GM23338 (cell line): ENCODE measurements around the gene SBF2. TPM values are rescaled to one million over a fixed set of nuclear protein-coding genes. Genes with fewer than 3 reads are reported as not detected.

Experiments
- ATAC-seq: fragments of 200-7000 bp; cut with Tn5 transposase; 3 replicates; pipeline ENCODE4 v1.9.1; 2020
- DNase-seq: peaks from one replicate; pipeline ENCODE4 v3.0.0-alpha.2; 2015; ENCODE audit warnings: low spot score
- H2AFZ ChIP-seq: fragments of 200-600 bp; sonication (generic); 2 replicates; pipeline ENCODE4 v1.8.0; 2016; ENCODE audit warnings: antibody characterized with exemption, mild to moderate bottlenecking, moderate library complexity
- H3F3A ChIP-seq: fragments of 200-600 bp; sonication (generic); replicated peaks from 2 replicates; pipeline ENCODE4 v1.8.0; 2017; ENCODE audit warnings: antibody characterized with exemption, mixed run types, low read depth
- H3K27ac ChIP-seq: fragments of 200-600 bp; sonication (generic); 2 replicates; pipeline ENCODE4 v1.6.1; 2016; ENCODE audit warnings: low read depth
- H3K27me3 ChIP-seq: fragments of 200-600 bp; sonication (generic); 2 replicates; pipeline ENCODE4 v1.8.0; 2016; ENCODE audit warnings: mild to moderate bottlenecking, mixed run types, moderate library complexity; ENCODE audit not compliant: insufficient read depth
- H3K36me3 ChIP-seq: fragments of 200-600 bp; sonication (generic); 2 replicates; pipeline ENCODE4 v1.8.0; 2016; ENCODE audit warnings: mild to moderate bottlenecking; ENCODE audit not compliant: insufficient read depth
- H3K4me1 ChIP-seq: fragments of 200-600 bp; sonication (generic); 2 replicates; pipeline ENCODE4 v1.8.0; 2016; ENCODE audit warnings: mild to moderate bottlenecking, moderate library complexity; ENCODE audit not compliant: insufficient read depth
- H3K4me2 ChIP-seq: fragments of 200-600 bp; sonication (generic); 2 replicates; pipeline ENCODE4 v1.7.1; 2017; ENCODE audit warnings: mixed run types
- H3K4me3 ChIP-seq: fragments of 200-600 bp; sonication (generic); 2 replicates; pipeline ENCODE4 v1.6.1; 2016; ENCODE audit warnings: mixed run types
- H3K79me2 ChIP-seq: fragments of 200-600 bp; sonication (generic); replicated peaks from 2 replicates; pipeline ENCODE4 v1.8.0; 2017; ENCODE audit warnings: mild to moderate bottlenecking; ENCODE audit not compliant: insufficient read depth
- H3K9me2 ChIP-seq: fragments of 200-600 bp; sonication (generic); 2 replicates; pipeline ENCODE4 v1.8.0; 2017; ENCODE audit not compliant: insufficient read depth
- H4K20me1 ChIP-seq: fragments of 200-600 bp; sonication (generic); replicated peaks from 2 replicates; pipeline ENCODE4 v1.8.0; 2017; ENCODE audit warnings: mild to moderate bottlenecking; ENCODE audit not compliant: insufficient read depth
- H3K27ac Mint-ChIP-seq: 2 replicates; pipeline ENCODE4 v1.8.0; 2020; ENCODE audit warnings: inconsistent platforms, mild to moderate bottlenecking, moderate library complexity, mixed read lengths
- H3K27me3 Mint-ChIP-seq: 3 replicates; pipeline ENCODE4 v1.8.0; 2022; ENCODE audit warnings: low read depth, mild to moderate bottlenecking, moderate library complexity, mixed read lengths, inconsistent platforms; ENCODE audit not compliant: insufficient read depth, poor library complexity
- H3K36me3 Mint-ChIP-seq: 3 replicates; pipeline ENCODE4 v1.8.0; 2021; ENCODE audit warnings: low read depth, mild to moderate bottlenecking, inconsistent platforms, moderate library complexity, mixed read lengths
- H3K4me1 Mint-ChIP-seq: 3 replicates; pipeline ENCODE4 v1.8.0; 2020; ENCODE audit warnings: mild to moderate bottlenecking, inconsistent platforms, mixed read lengths
- H3K4me3 Mint-ChIP-seq: 3 replicates; pipeline ENCODE4 v1.8.0; 2021; ENCODE audit warnings: moderate library complexity, mild to moderate bottlenecking, inconsistent platforms, mixed read lengths
- H3K9me3 Mint-ChIP-seq: 3 replicates; pipeline ENCODE4 v1.8.0; 2020; ENCODE audit warnings: moderate library complexity, mild to moderate bottlenecking, inconsistent platforms, mixed read lengths
- CTCF ChIP-seq, 2 experiments: fragments of 200-600 bp in 1 of 2; sonication (generic) in 1 of 2; conservative IDR thresholded peaks; 2 replicates each; pipeline versions ENCODE4 v1.5.1 to v1.6.1; 2016 to 2017; ENCODE audit warnings: antibody characterized with exemption in 2 of 2, low read depth in 2 of 2, mild to moderate bottlenecking in 2 of 2, moderate library complexity in 1 of 2
- EZH2phosphoT487 ChIP-seq: fragments of 200-600 bp; sonication (generic); IDR thresholded peaks from one replicate; pipeline ENCODE4 v1.8.1; 2018; ENCODE audit warnings: antibody characterized with exemption; ENCODE audit not compliant: unreplicated experiment
- JUNB ChIP-seq: IDR thresholded peaks from one replicate; pipeline ENCODE4 v1.6.1; 2016; ENCODE audit warnings: antibody characterized with exemption; ENCODE audit not compliant: unreplicated experiment
- STAT1 ChIP-seq: IDR thresholded peaks from one replicate; pipeline ENCODE4 v1.6.1; 2016; ENCODE audit warnings: antibody characterized with exemption; ENCODE audit not compliant: unreplicated experiment
- ZNF114 ChIP-seq: fragments of 250-450 bp; sonication (Bioruptor Pico); IDR thresholded peaks from 2 replicates; pipeline ENCODE4 v1.5.0; 2020; ENCODE audit warnings: mild to moderate bottlenecking, moderate library complexity
- polyA plus RNA-seq: library from polyadenylated mRNA; unstranded; fragments of >200 nt; fragmentation: Nextera tagmentation; extraction: Ambion mirVana; gene quantifications from 2 replicates; pipeline ENCODE4 v1.2.1, GENCODE V29; 2016
- total RNA-seq: library from RNA; depleted of rRNA; stranded (reverse); fragments of >200 nt; shearing (Covaris generic); gene quantifications from 2 replicates; pipeline ENCODE4 v1.2.3, GENCODE V29; 2014
- TF ChIP-seq, protein P1 (sequence below): IDR thresholded peaks from 2 replicates; pipeline ENCODE4 v1.6.1; 2016; ENCODE audit warnings: antibody characterized with exemption

The SBF2 gene
- total and polyA plus RNA-seq, 2 experiments from 2014 or later = 25.6 to 53.5 TPM

DNA sequence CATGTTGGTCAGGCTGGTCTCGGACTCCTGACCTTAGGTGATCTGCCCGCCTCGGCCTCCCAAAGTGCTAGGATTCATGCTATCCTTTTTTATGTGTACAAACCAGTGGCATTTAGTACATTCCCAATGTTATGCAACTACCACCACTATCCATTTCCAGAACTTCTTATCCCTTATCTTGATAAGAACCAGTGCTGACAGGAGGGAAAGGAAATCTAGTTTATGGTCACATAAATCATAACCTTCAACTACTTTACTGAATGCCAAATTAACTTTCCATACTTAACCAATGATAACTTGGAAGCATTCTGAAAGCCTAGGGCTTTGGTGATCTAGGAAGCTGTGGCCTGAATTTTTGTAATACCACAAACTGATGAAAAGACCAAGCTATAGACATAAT is 459.7 kb downstream of the SBF2 start:
- Histone ChIP-seq H3K4me1 (peaks cover 7% of the 10 kb centered on the region; the same call in 1 of the 2 replicates), H3K36me3 (no peaks in the 10 kb centered on the region), H3K9me2 (no peaks in the 10 kb centered on the region), H3F3A (no peaks in the 10 kb centered on the region), H3K27me3 (no peaks in the 10 kb centered on the region), H3K79me2 (no peaks in the 10 kb centered on the region), H3K4me3 (no peak overlapping the region), H3K27ac (no peak overlapping the region), H2AFZ (no peak overlapping the region), H4K20me1 (no peaks in the 10 kb centered on the region), H3K4me2 (no peak overlapping the region)
- no peak overlapping the region for H3K4me3 Mint-ChIP-seq
- TF ChIP-seq, protein P1, sequence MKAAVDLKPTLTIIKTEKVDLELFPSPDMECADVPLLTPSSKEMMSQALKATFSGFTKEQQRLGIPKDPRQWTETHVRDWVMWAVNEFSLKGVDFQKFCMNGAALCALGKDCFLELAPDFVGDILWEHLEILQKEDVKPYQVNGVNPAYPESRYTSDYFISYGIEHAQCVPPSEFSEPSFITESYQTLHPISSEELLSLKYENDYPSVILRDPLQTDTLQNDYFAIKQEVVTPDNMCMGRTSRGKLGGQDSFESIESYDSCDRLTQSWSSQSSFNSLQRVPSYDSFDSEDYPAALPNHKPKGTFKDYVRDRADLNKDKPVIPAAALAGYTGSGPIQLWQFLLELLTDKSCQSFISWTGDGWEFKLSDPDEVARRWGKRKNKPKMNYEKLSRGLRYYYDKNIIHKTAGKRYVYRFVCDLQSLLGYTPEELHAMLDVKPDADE = no peak
- TF ChIP-seq EZH2phosphoT487 (no peak), JUNB (no peak), CTCF (conservative IDR thresholded peaks at IDR 0.05; ENCODE audit: low read depth in 2 of 2) (no peak), ZNF114 (CRISPR knock-in tag) (no peak)
- H3K36me3 Mint-ChIP-seq = 0 out of 3 replicates have a peak, but pooled peaks cover 2% of the 10 kb centered on the region
- no peaks in the 10 kb centered on the region for H3K9me3 Mint-ChIP-seq
- DNase-seq = no peak
- no peak overlapping the region for H3K27ac Mint-ChIP-seq
- H3K4me1 Mint-ChIP-seq = peaks cover 9% of the 10 kb centered on the region
- ATAC-seq = no peak
- peaks cover 8% of the 10 kb centered on the region for H3K27me3 Mint-ChIP-seq

DNA sequence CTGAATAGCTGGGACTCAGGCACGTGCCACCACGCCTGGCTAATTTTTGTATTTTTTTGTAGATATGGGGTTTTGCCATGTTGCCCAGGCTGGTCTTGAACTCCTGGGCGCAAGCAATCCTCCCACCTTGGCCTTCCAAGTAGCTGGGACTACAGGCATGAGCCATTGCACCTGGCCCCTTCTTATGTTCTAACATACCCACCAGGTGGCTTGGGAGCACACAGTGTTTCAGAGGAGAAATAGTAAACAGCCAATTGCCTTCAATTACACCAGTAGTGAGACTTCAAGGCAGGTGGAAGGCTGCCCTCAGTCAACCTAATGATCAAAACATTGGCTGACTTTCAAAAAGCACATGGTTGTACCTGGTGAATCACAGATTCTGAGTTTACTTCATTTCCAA is 462.9 kb downstream of the SBF2 start:
- no peak overlapping the region for H3K4me3 Mint-ChIP-seq
- H3F3A ChIP-seq = no peaks in the 10 kb centered on the region
- no peak overlapping the region for H3K4me2 ChIP-seq
- no peaks in the 10 kb centered on the region for H4K20me1 ChIP-seq
- H3K36me3 Mint-ChIP-seq = 0 out of 3 replicates have a peak, but pooled peaks cover 2% of the 10 kb centered on the region
- H3K27me3 Mint-ChIP-seq = peaks cover 8% of the 10 kb centered on the region
- H3K27ac ChIP-seq = no peak overlapping the region; the same call in 1 of the 2 replicates
- H3K4me1 ChIP-seq = no peaks in the 10 kb centered on the region
- DNase-seq = peak; percentile 52
- TF ChIP-seq CTCF (conservative IDR thresholded peaks at IDR 0.05; ENCODE audit: low read depth in 2 of 2) (peak; percentile 23 to 33; a peak in 2 of 4 replicates), STAT1 (no peak)
- peak; percentile 81 for ATAC-seq
- no peaks in the 10 kb centered on the region for H3K9me2 ChIP-seq
- no peaks in the 10 kb centered on the region for H3K79me2 ChIP-seq
- H3K9me3 Mint-ChIP-seq = no peaks in the 10 kb centered on the region
- H3K4me1 Mint-ChIP-seq = no peaks in the 10 kb centered on the region
- H2AFZ ChIP-seq = no peak overlapping the region
- no peak overlapping the region for H3K4me3 ChIP-seq
- H3K27me3 ChIP-seq = no peaks in the 10 kb centered on the region
- peak overlapping the region; percentile 60; the same call in 1 of the 2 replicates for H3K27ac Mint-ChIP-seq
- no peaks in the 10 kb centered on the region for H3K36me3 ChIP-seq
